ENCODE measurements around the gene SPINT3.

GRCh38 chr20:45489083-45489531, 26.3 kb downstream of the SPINT3 start:
- TF ChIP-seq, protein P1, sequence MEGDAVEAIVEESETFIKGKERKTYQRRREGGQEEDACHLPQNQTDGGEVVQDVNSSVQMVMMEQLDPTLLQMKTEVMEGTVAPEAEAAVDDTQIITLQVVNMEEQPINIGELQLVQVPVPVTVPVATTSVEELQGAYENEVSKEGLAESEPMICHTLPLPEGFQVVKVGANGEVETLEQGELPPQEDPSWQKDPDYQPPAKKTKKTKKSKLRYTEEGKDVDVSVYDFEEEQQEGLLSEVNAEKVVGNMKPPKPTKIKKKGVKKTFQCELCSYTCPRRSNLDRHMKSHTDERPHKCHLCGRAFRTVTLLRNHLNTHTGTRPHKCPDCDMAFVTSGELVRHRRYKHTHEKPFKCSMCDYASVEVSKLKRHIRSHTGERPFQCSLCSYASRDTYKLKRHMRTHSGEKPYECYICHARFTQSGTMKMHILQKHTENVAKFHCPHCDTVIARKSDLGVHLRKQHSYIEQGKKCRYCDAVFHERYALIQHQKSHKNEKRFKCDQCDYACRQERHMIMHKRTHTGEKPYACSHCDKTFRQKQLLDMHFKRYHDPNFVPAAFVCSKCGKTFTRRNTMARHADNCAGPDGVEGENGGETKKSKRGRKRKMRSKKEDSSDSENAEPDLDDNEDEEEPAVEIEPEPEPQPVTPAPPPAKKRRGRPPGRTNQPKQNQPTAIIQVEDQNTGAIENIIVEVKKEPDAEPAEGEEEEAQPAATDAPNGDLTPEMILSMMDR (IDR thresholded peaks at IDR 0.05): no peak
- TF ChIP-seq ZFX (IDR thresholded peaks at IDR 0.05; ENCODE audit: borderline replicate concordance): no peak
